H9 (cell line): ENCODE data around the gene MICAL3. TPM values are rescaled to one million over a fixed set of nuclear protein-coding genes. Genes with fewer than 3 reads are reported as not detected.

Source experiments
- DNase-seq: peaks from one replicate; pipeline ENCODE4 v3.0.0-alpha.2; 2017
- H2AFZ ChIP-seq: one replicate; pipeline ENCODE4 v1.6.1; 2013; ENCODE audit warnings: mild to moderate bottlenecking, low read length, control low read depth, moderate library complexity
- H2AK5ac ChIP-seq: 2 replicates; pipeline ENCODE4 v1.6.1; 2013; ENCODE audit warnings: low read length, control low read depth, mixed read lengths; ENCODE audit not compliant: insufficient read length
- H2BK120ac ChIP-seq: one replicate; pipeline ENCODE4 v1.6.1; 2013; ENCODE audit warnings: low read depth, mild to moderate bottlenecking, low read length, control low read depth, inconsistent platforms; ENCODE audit not compliant: poor library complexity, severe bottlenecking
- H2BK12ac ChIP-seq: 2 replicates; pipeline ENCODE4 v1.6.1; 2013; ENCODE audit warnings: low read length, control low read depth, mixed read lengths, low read depth; ENCODE audit not compliant: insufficient read length
- H2BK15ac ChIP-seq: 2 replicates; pipeline ENCODE4 v1.6.1; 2013; ENCODE audit warnings: low read depth, low read length, control low read depth
- H2BK20ac ChIP-seq: one replicate; pipeline ENCODE4 v1.6.1; 2013; ENCODE audit warnings: low read depth, mild to moderate bottlenecking, low read length, control low read depth, inconsistent platforms; ENCODE audit not compliant: poor library complexity, severe bottlenecking
- H2BK5ac ChIP-seq: 2 replicates; pipeline ENCODE4 v1.6.1; 2013; ENCODE audit warnings: low read length, control low read depth, mixed read lengths; ENCODE audit not compliant: insufficient read length
- H3K14ac ChIP-seq: 2 replicates; pipeline ENCODE4 v1.6.1; 2013; ENCODE audit warnings: low read length, control low read depth; ENCODE audit not compliant: insufficient read depth
- H3K18ac ChIP-seq: 2 replicates; pipeline ENCODE4 v1.6.1; 2013; ENCODE audit warnings: low read depth, mild to moderate bottlenecking, mixed read lengths, low read length, control low read depth; ENCODE audit not compliant: insufficient read length
- H3K23ac ChIP-seq: 2 replicates; pipeline ENCODE4 v1.6.1; 2013; ENCODE audit warnings: low read length, control low read depth, mixed read lengths, low read depth; ENCODE audit not compliant: insufficient read length
- H3K23me2 ChIP-seq: 2 replicates; pipeline ENCODE4 v1.6.1; 2013; ENCODE audit warnings: low read depth, mild to moderate bottlenecking, mixed read lengths, low read length, control low read depth; ENCODE audit not compliant: insufficient read length, poor library complexity, severe bottlenecking
- H3K27ac ChIP-seq: 2 replicates; pipeline ENCODE4 v1.5.1; 2013; ENCODE audit warnings: low read length, control low read depth, mixed read lengths, low read depth; ENCODE audit not compliant: insufficient read length
- H3K27me3 ChIP-seq: 2 replicates; pipeline ENCODE4 v1.6.1; 2013; ENCODE audit warnings: low read length, control low read depth, inconsistent platforms; ENCODE audit not compliant: insufficient read depth
- H3K4ac ChIP-seq: 2 replicates; pipeline ENCODE4 v1.6.1; 2013; ENCODE audit warnings: low read depth, mild to moderate bottlenecking, control low read depth, inconsistent platforms, low read length, moderate library complexity
- H3K4me1 ChIP-seq: 2 replicates; pipeline ENCODE4 v1.6.1; 2013; ENCODE audit warnings: low read length, control low read depth, inconsistent platforms; ENCODE audit not compliant: insufficient read depth
- H3K4me2 ChIP-seq: 2 replicates; pipeline ENCODE4 v1.6.1; 2013; ENCODE audit warnings: low read length, control low read depth, mixed read lengths; ENCODE audit not compliant: insufficient read length, insufficient read depth
- H3K56ac ChIP-seq: 2 replicates; pipeline ENCODE4 v1.6.1; 2013; ENCODE audit warnings: low read depth, mild to moderate bottlenecking, mixed read lengths, low read length, control low read depth; ENCODE audit not compliant: insufficient read length
- H3K79me1 ChIP-seq: 2 replicates; pipeline ENCODE4 v1.6.1; 2013; ENCODE audit warnings: low read depth, mild to moderate bottlenecking, moderate library complexity, low read length, control low read depth, inconsistent platforms; ENCODE audit not compliant: insufficient read depth, poor library complexity, severe bottlenecking
- H3K79me2 ChIP-seq: 2 replicates; pipeline ENCODE4 v1.6.1; 2013; ENCODE audit warnings: low read length, control low read depth, inconsistent platforms; ENCODE audit not compliant: insufficient read depth
- H3K9ac ChIP-seq: 2 replicates; pipeline ENCODE4 v1.6.1; 2013; ENCODE audit warnings: low read length, control low read depth, mixed read lengths; ENCODE audit not compliant: insufficient read length; ENCODE audit errors: extremely low read depth
- H3K9me3 ChIP-seq: one replicate; pipeline ENCODE4 v1.6.1; 2013; ENCODE audit warnings: low read depth, low read length, inconsistent platforms; ENCODE audit not compliant: control insufficient read depth
- H3T11ph ChIP-seq: one replicate; pipeline ENCODE4 v1.6.1; 2013; ENCODE audit warnings: mild to moderate bottlenecking, low read length, control low read depth, inconsistent platforms
- H4K20me1 ChIP-seq: one replicate; pipeline ENCODE4 v1.6.1; 2013; ENCODE audit not compliant: control insufficient read depth, insufficient read length, insufficient read depth
- H4K5ac ChIP-seq: 2 replicates; pipeline ENCODE4 v1.6.1; 2013; ENCODE audit warnings: low read depth, mild to moderate bottlenecking, mixed read lengths, low read length, control low read depth; ENCODE audit not compliant: insufficient read length
- H4K8ac ChIP-seq: replicated peaks from 2 replicates; pipeline ENCODE4 v1.6.1; 2013; ENCODE audit warnings: low read length, control low read depth, mixed read lengths, low read depth; ENCODE audit not compliant: insufficient read length
- H4K91ac ChIP-seq: 2 replicates; pipeline ENCODE4 v1.6.1; 2013; ENCODE audit warnings: low read depth, mild to moderate bottlenecking, moderate library complexity, mixed read lengths, low read length, control low read depth; ENCODE audit not compliant: insufficient read length
- H3K27ac Mint-ChIP-seq, 3 experiments: 2 replicates in 2 of 3; 3 replicates in 1 of 3; pipeline ENCODE4 v1.8.0; 2020 to 2021; ENCODE audit warnings: mixed read lengths in 3 of 3, mild to moderate bottlenecking in 1 of 3, moderate library complexity in 1 of 3
- H3K27me3 Mint-ChIP-seq: 2 replicates; pipeline ENCODE4 v1.8.0; 2021; ENCODE audit warnings: low read depth, mild to moderate bottlenecking, moderate library complexity, mixed read lengths
- H3K36me3 Mint-ChIP-seq, 3 experiments: 2 replicates in 2 of 3; 3 replicates in 1 of 3; pipeline ENCODE4 v1.8.0; 2020 to 2021; ENCODE audit warnings: low read depth in 3 of 3, mixed read lengths in 3 of 3; ENCODE audit not compliant: insufficient read depth in 1 of 3
- H3K4me1 Mint-ChIP-seq, 2 experiments: 2 replicates each; pipeline ENCODE4 v1.8.0; 2020; ENCODE audit warnings: mixed read lengths in 2 of 2
- H3K4me3 Mint-ChIP-seq, 2 experiments: 2 replicates in 1 of 2; 3 replicates in 1 of 2; pipeline ENCODE4 v1.8.0; 2020 to 2021; ENCODE audit warnings: mild to moderate bottlenecking in 2 of 2, mixed read lengths in 2 of 2, moderate library complexity in 1 of 2
- H3K9me3 Mint-ChIP-seq, 2 experiments: 2 replicates in 1 of 2; 3 replicates in 1 of 2; pipeline ENCODE4 v1.8.0; 2020; ENCODE audit warnings: mild to moderate bottlenecking in 2 of 2, mixed read lengths in 2 of 2, moderate library complexity in 1 of 2
- WGBS: extraction: QIAGEN DNeasy Blood & Tissue Kit; methylation state at CpG from one replicate; pipeline ENCODE4 v1.1.7; 2013; ENCODE audit warnings: missing lambda C conversion rate, low lambda C conversion rate, mixed read lengths; ENCODE audit not compliant: insufficient read length; ENCODE audit errors: extremely low coverage; 5-methylcytosine and 5-hydroxymethylcytosine counted together
- total RNA-seq: library from RNA; stranded (reverse); gene quantifications from 2 replicates; pipeline ENCODE4 v1.2.1, GENCODE V29; 2021
- TF ChIP-seq, protein P1 (sequence below): fragments of 200-600 bp; sonication (generic); conservative IDR thresholded peaks from 3 replicates; pipeline ENCODE4 v1.8.0; 2021; ENCODE audit warnings: antibody characterized with exemption, mild to moderate bottlenecking

The MICAL3 gene
- total RNA-seq, 1 experiment from 2014 or later: 50.2 TPM

- no peak overlapping the region for H3K23ac ChIP-seq
- H2BK15ac ChIP-seq: no peak overlapping the region
- H3K79me2 ChIP-seq: no peaks in the 10 kb centered on the region
- peaks cover 0 to 3% of the 10 kb centered on the region in 2 experiments; a peak in 2 of 4 replicates for H3K4me1 Mint-ChIP-seq
- no peak overlapping the region for H2BK120ac ChIP-seq
- H3K56ac ChIP-seq: no peak overlapping the region
- H2AK5ac ChIP-seq: no peak overlapping the region
- no peak overlapping the region for H4K8ac ChIP-seq
- H2BK20ac ChIP-seq: no peak overlapping the region
- WGBS: no CpG with 5 or more reads among the region's 6 CpGs
- no peaks in the 10 kb centered on the region for H3K23me2 ChIP-seq
- no peaks in the 10 kb centered on the region for H3K27me3 ChIP-seq
- H3K27ac ChIP-seq: no peak overlapping the region
- peaks cover 5 to 30% (median 21%) of the 10 kb centered on the region in 3 experiments; a peak in 6 of 7 replicates for H3K36me3 Mint-ChIP-seq
- H3K27me3 Mint-ChIP-seq: no peaks in the 10 kb centered on the region
- H3K4me3 Mint-ChIP-seq: no peak overlapping the region
- no peak for DNase-seq
- H3T11ph ChIP-seq: no peak overlapping the region
- no peak overlapping the region for H3K9ac ChIP-seq
- H3K14ac ChIP-seq: no peak overlapping the region
- no peaks in the 10 kb centered on the region for H3K9me3 Mint-ChIP-seq
- H3K18ac ChIP-seq: no peak overlapping the region
- no peak overlapping the region for H2BK12ac ChIP-seq
- H3K79me1 ChIP-seq: no peaks in the 10 kb centered on the region
- no peak overlapping the region for H3K4me2 ChIP-seq
- no peak overlapping the region for H4K91ac ChIP-seq
- H3K9me3 ChIP-seq: no peaks in the 10 kb centered on the region
- no peaks in the 10 kb centered on the region for H4K20me1 ChIP-seq
- no peak overlapping the region for H4K5ac ChIP-seq
- H2BK5ac ChIP-seq: no peak overlapping the region
- H3K27ac Mint-ChIP-seq: no peak overlapping the region; a peak in 1 of 7 replicates
- TF ChIP-seq, protein P1, sequence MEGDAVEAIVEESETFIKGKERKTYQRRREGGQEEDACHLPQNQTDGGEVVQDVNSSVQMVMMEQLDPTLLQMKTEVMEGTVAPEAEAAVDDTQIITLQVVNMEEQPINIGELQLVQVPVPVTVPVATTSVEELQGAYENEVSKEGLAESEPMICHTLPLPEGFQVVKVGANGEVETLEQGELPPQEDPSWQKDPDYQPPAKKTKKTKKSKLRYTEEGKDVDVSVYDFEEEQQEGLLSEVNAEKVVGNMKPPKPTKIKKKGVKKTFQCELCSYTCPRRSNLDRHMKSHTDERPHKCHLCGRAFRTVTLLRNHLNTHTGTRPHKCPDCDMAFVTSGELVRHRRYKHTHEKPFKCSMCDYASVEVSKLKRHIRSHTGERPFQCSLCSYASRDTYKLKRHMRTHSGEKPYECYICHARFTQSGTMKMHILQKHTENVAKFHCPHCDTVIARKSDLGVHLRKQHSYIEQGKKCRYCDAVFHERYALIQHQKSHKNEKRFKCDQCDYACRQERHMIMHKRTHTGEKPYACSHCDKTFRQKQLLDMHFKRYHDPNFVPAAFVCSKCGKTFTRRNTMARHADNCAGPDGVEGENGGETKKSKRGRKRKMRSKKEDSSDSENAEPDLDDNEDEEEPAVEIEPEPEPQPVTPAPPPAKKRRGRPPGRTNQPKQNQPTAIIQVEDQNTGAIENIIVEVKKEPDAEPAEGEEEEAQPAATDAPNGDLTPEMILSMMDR: no peak
- no peak overlapping the region for H3K4ac ChIP-seq
- no peaks in the 10 kb centered on the region for H3K4me1 ChIP-seq
- no peak overlapping the region for H2AFZ ChIP-seq
Measured at GRCh38 chr22:17814084-17814483, 210.3 kb downstream of the MICAL3 start.
